Activated CD8-positive, alpha-beta T cell treated with anti-CD3 and anti-CD28 coated beads for 36 hours (primary cell): ENCODE results near the gene VTI1A. TPM values are rescaled to one million over a fixed set of nuclear protein-coding genes. Genes with fewer than 3 reads are reported as not detected.

Experiments used
- ATAC-seq: fragments of 200-7000 bp; cut with Tn5 transposase; one replicate; pipeline ENCODE4 v1.10.0; 2021; ENCODE audit warnings: mild to moderate bottlenecking, moderate library complexity
- CTCF ChIA-PET: fragments of 350-600 bp; sonication (Branson Sonifier 250); formaldehyde crosslinking; loops from one replicate; lab custom pipeline; 2021; ENCODE audit warnings: antibody characterized with exemption; lab: Charles Lee
- POLR2A ChIA-PET: fragments of 350-600 bp; sonication (Branson Sonifier 250); formaldehyde crosslinking; loops from one replicate; lab custom pipeline; 2021; ENCODE audit warnings: antibody characterized with exemption; lab: Charles Lee
- DNase-seq: peaks from one replicate; pipeline ENCODE4 v3.0.0-alpha.2; 2020
- H3K27ac Mint-ChIP-seq: one replicate; pipeline ENCODE4 v1.8.0; 2021; ENCODE audit warnings: mild to moderate bottlenecking, mixed read lengths
- H3K27me3 Mint-ChIP-seq: one replicate; pipeline ENCODE4 v1.8.0; 2021; ENCODE audit warnings: mixed read lengths
- H3K36me3 Mint-ChIP-seq: one replicate; pipeline ENCODE4 v1.8.0; 2021; ENCODE audit warnings: low read depth, mixed read lengths
- H3K4me1 Mint-ChIP-seq: one replicate; pipeline ENCODE4 v1.8.0; 2021; ENCODE audit warnings: low read depth, mixed read lengths
- H3K4me3 Mint-ChIP-seq: one replicate; pipeline ENCODE4 v1.8.0; 2021; ENCODE audit warnings: mild to moderate bottlenecking, moderate library complexity, mixed read lengths
- H3K9me3 Mint-ChIP-seq: one replicate; pipeline ENCODE4 v1.8.0; 2021; ENCODE audit warnings: mixed read lengths
- CTCF ChIP-seq: fragments of 200-600 bp; IDR thresholded peaks from one replicate; pipeline ENCODE4 v1.8.0; 2022; ENCODE audit warnings: antibody characterized with exemption, mild to moderate bottlenecking
- intact Hi-C: fragments of 100-400 bp; cut with micrococcal nuclease; formaldehyde crosslinking; loops from one replicate; pipeline ENCODE4 v1.10.0; 2022
- total RNA-seq, 2 experiments: library from RNA; stranded (reverse); gene quantifications; one replicate each; pipeline ENCODE4 v1.2.3, GENCODE V29; 2021

VTI1A gene
- total RNA-seq, 2 experiments from 2014 or later, result 29.4 to 30.0 TPM

- no peak for ATAC-seq
These were observed 34.6 kb downstream of the VTI1A start for GRCh38 chr10:112481602-112482001.

GRCh38 chr10:112484399-112484798, 37.4 kb downstream of the VTI1A start:
- intact Hi-C loops, result no loop called here
- POLR2A ChIA-PET, result no interaction called here
- no peaks in the 10 kb centered on the region for H3K27me3 Mint-ChIP-seq
- no peak overlapping the region for H3K27ac Mint-ChIP-seq
- H3K4me3 Mint-ChIP-seq, result no peak overlapping the region
- H3K4me1 Mint-ChIP-seq, result peaks cover 8% of the 10 kb centered on the region
- CTCF ChIA-PET, result interaction anchor here (1.1 to 1.5 kb wide), 2 partner anchors 12 to 14 kb away, joined by 4 read pairs; no protein-coding TSS in a partner anchor
- H3K36me3 Mint-ChIP-seq, result peaks cover 3% of the 10 kb centered on the region
- H3K9me3 Mint-ChIP-seq, result no peaks in the 10 kb centered on the region
- DNase-seq, result no peak
- no peak for TF ChIP-seq CTCF
- ATAC-seq, result no peak

More at GRCh38 chr10:112481602-112482001, 34.6 kb downstream of the VTI1A start:
- no peak for DNase-seq
- no peak overlapping the region for H3K27ac Mint-ChIP-seq
- no peak overlapping the region for H3K4me3 Mint-ChIP-seq
- CTCF ChIA-PET, result interaction anchor here (0.6 to 2.8 kb wide), 2 partner anchors 10 to 1279 kb away, joined by 3 to 23 read pairs; no protein-coding TSS in a partner anchor
- H3K27me3 Mint-ChIP-seq, result no peaks in the 10 kb centered on the region
- no peaks in the 10 kb centered on the region for H3K9me3 Mint-ChIP-seq
- POLR2A ChIA-PET, result interaction anchor here (1.4 kb wide), 1 partner anchor 9 kb away, joined by 3 read pairs; no protein-coding TSS in a partner anchor
- peaks cover 2% of the 10 kb centered on the region for H3K36me3 Mint-ChIP-seq
- H3K4me1 Mint-ChIP-seq, result peaks cover 10% of the 10 kb centered on the region
- no peak for TF ChIP-seq CTCF
- intact Hi-C loops, result no loop called here

GRCh38 chr10:112487964-112488363, 40.9 kb downstream of the VTI1A start:
- peaks cover 3% of the 10 kb centered on the region for H3K36me3 Mint-ChIP-seq

GRCh38 chr10:112490545-112490944, 43.5 kb downstream of the VTI1A start:
- no peak overlapping the region for H3K4me3 Mint-ChIP-seq
- DNase-seq (no peak), ATAC-seq (no peak)
- intact Hi-C loops, result no loop called here
- no peaks in the 10 kb centered on the region for H3K27me3 Mint-ChIP-seq
- ChIA-PET CTCF (interaction anchor here (1.0 to 1.4 kb wide), 3 partner anchors 20 to 893 kb away, joined by 3 read pairs; no protein-coding TSS in a partner anchor), POLR2A (interaction anchor here (0.8 kb wide), 1 partner anchor 9 kb away, joined by 3 read pairs; no protein-coding TSS in a partner anchor)
- H3K36me3 Mint-ChIP-seq, result peaks cover 1% of the 10 kb centered on the region
- H3K9me3 Mint-ChIP-seq, result no peaks in the 10 kb centered on the region
- H3K4me1 Mint-ChIP-seq, result peaks cover 9% of the 10 kb centered on the region
- no peak overlapping the region for H3K27ac Mint-ChIP-seq
- TF ChIP-seq CTCF, result no peak

More at GRCh38 chr10:112487964-112488363, 40.9 kb downstream of the VTI1A start:
- Mint-ChIP-seq H3K27ac (no peak overlapping the region), H3K4me1 (peaks cover 13% of the 10 kb centered on the region), H3K27me3 (no peaks in the 10 kb centered on the region), H3K4me3 (no peak overlapping the region), H3K9me3 (no peaks in the 10 kb centered on the region)
- DNase-seq, result no peak
- ChIA-PET POLR2A (interaction anchor here (0.6 kb wide), 1 partner anchor 531 kb away, joined by 3 read pairs; no protein-coding TSS in a partner anchor), CTCF (interaction anchor here (2.4 kb wide), 1 partner anchor 16 kb away, joined by 13 read pairs; no protein-coding TSS in a partner anchor)
- intact Hi-C loops, result no loop called here
- TF ChIP-seq CTCF, result no peak
- no peak for ATAC-seq

DNA sequence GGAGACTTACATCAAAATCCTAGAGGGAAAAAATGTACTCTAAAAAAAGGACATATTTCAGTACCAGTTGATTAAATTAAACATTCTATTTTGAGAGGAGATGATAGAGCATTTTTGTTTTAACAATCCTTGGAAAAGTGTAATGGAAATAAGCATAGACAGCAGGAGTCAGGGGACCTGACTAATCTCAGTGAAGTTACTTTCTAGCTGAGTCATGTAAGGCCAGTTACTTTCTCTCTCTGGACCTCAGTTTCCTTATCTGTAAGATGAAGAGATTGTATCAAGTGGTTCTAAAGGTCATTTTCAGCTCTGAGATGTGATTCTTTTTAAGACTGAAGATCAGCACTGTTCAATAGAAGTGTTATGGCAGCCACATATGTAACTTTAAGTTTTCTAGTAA, 44.1 kb downstream of the VTI1A start:
- Mint-ChIP-seq H3K9me3 (no peaks in the 10 kb centered on the region), H3K4me3 (no peak overlapping the region), H3K36me3 (peaks cover 1% of the 10 kb centered on the region), H3K27me3 (no peaks in the 10 kb centered on the region), H3K27ac (no peak overlapping the region), H3K4me1 (peaks cover 9% of the 10 kb centered on the region)
- no peak for ATAC-seq
- ChIA-PET POLR2A (interaction anchor here (0.8 kb wide), 1 partner anchor 9 kb away, joined by 3 read pairs; no protein-coding TSS in a partner anchor), CTCF (interaction anchor here (0.6 to 1.4 kb wide), 5 partner anchors 9 to 892 kb away, joined by 3 to 5 read pairs (median 3); no protein-coding TSS in a partner anchor)
- intact Hi-C loops, result no loop called here
- no peak for DNase-seq
- TF ChIP-seq CTCF, result no peak
